Measurements from ENCODE around the gene LPAR3. TPM values are rescaled to one million over a fixed set of nuclear protein-coding genes. Genes with fewer than 3 reads are reported as not detected.

The LPAR3 gene
- total and polyA plus RNA-seq, 7 experiments from 2014 or later: 0.29 to 1.1 (median 0.97) TPM

- H3K9me3 Mint-ChIP-seq: peaks cover 0 to 8% (median 0%) of the 10 kb centered on the region in 11 donors
- no peak for ATAC-seq
- Histone ChIP-seq H3K4me3 (ENCODE audit: low read length) (no peak overlapping the region), H3K36me3 (ENCODE audit: control insufficient read depth in 2 of 3, insufficient read depth in 3 of 3, low read length in 3 of 3) (no peaks in the 10 kb centered on the region), H3K27me3 (ENCODE audit: control insufficient read depth in 2 of 2, insufficient read depth in 2 of 2, low read length in 2 of 2) (no peaks in the 10 kb centered on the region), H3K4me1 (ENCODE audit: control insufficient read depth in 2 of 2, insufficient read depth in 2 of 2, low read length in 2 of 2) (peaks cover 5 to 10% of the 10 kb centered on the region in 2 donors), H3K9me3 (ENCODE audit: control insufficient read depth in 2 of 3, low read length in 3 of 3) (no peaks in the 10 kb centered on the region), H3K27ac (ENCODE audit: low read depth, low read length) (no peak overlapping the region)
- no peak for DNase-seq
- H3K4me1 Mint-ChIP-seq: peaks cover 4 to 19% (median 12%) of the 10 kb centered on the region in 7 donors
- CTCF ChIA-PET: no interaction called here
- peak overlapping the region in 1 of 9 donors; percentile 28 for H3K27ac Mint-ChIP-seq
- peaks cover 0 to 31% (median 0%) of the 10 kb centered on the region in 5 donors for H3K27me3 Mint-ChIP-seq
- POLR2A ChIA-PET: no interaction called here
- intact Hi-C loops (cut with micrococcal nuclease): loop anchor here in 1 of 2 donors (5.0 kb wide), 1 partner anchor 50 kb away; the partner anchor contains the start of gene LPAR3
- H3K36me3 Mint-ChIP-seq: peaks cover 0 to 5% (median 0%) of the 10 kb centered on the region in 5 donors
- H3K4me3 Mint-ChIP-seq: no peak overlapping the region
These were observed 50.2 kb downstream of the LPAR3 start for GRCh38 chr1:84842748-84843231.

- no peaks in the 10 kb centered on the region for H3K36me3 ChIP-seq (ENCODE audit: control insufficient read depth in 2 of 3, insufficient read depth in 3 of 3, low read length in 3 of 3)
- Mint-ChIP-seq H3K4me3 (no peak overlapping the region), H3K27ac (no peak overlapping the region), H3K36me3 (peaks cover 0 to 5% (median 0%) of the 10 kb centered on the region in 5 donors), H3K27me3 (peaks cover 0 to 31% (median 0%) of the 10 kb centered on the region in 5 donors), H3K4me1 (peaks cover 2 to 13% (median 5%) of the 10 kb centered on the region in 7 donors), H3K9me3 (peaks cover 0 to 8% (median 0%) of the 10 kb centered on the region in 11 donors)
- no peak for DNase-seq
- ChIA-PET POLR2A (no interaction called here), CTCF (no interaction called here)
- no peak overlapping the region for H3K27ac ChIP-seq (ENCODE audit: low read depth, low read length)
- H3K4me1 ChIP-seq (ENCODE audit: control insufficient read depth in 2 of 2, insufficient read depth in 2 of 2, low read length in 2 of 2): peaks cover 0 to 2% of the 10 kb centered on the region in 2 donors
- no peak for ATAC-seq
- H3K4me3 ChIP-seq (ENCODE audit: low read length): no peak overlapping the region
- H3K27me3 ChIP-seq (ENCODE audit: control insufficient read depth in 2 of 2, insufficient read depth in 2 of 2, low read length in 2 of 2): no peaks in the 10 kb centered on the region
- intact Hi-C loops (cut with micrococcal nuclease): loop anchor here in 1 of 2 donors (5.0 kb wide), 1 partner anchor 50 kb away; the partner anchor contains the start of gene LPAR3
- no peaks in the 10 kb centered on the region for H3K9me3 ChIP-seq (ENCODE audit: control insufficient read depth in 2 of 3, low read length in 3 of 3)
These were observed 51.0 kb downstream of the LPAR3 start for GRCh38 chr1:84841971-84842370.

GRCh38 chr1:84840346-84840745 lies 52.7 kb downstream of the LPAR3 start:
- intact Hi-C loops (cut with micrococcal nuclease): loop anchor here in 1 of 2 donors (5.0 kb wide), 1 partner anchor 52 kb away; the partner anchor contains the start of gene LPAR3
- no peaks in the 10 kb centered on the region for H3K4me1 ChIP-seq (ENCODE audit: control insufficient read depth in 2 of 2, insufficient read depth in 2 of 2, low read length in 2 of 2)
- Mint-ChIP-seq H3K4me1 (peaks cover 0 to 12% (median 3%) of the 10 kb centered on the region in 7 donors), H3K27ac (no peak overlapping the region), H3K9me3 (peaks cover 0 to 8% (median 0%) of the 10 kb centered on the region in 11 donors), H3K27me3 (peaks cover 0 to 26% (median 0%) of the 10 kb centered on the region in 5 donors), H3K4me3 (no peak overlapping the region), H3K36me3 (peaks cover 0 to 5% (median 0%) of the 10 kb centered on the region in 5 donors)
- ChIA-PET CTCF (no interaction called here), POLR2A (no interaction called here)
- no peak overlapping the region for H3K27ac ChIP-seq (ENCODE audit: low read depth, low read length)
- H3K27me3 ChIP-seq (ENCODE audit: control insufficient read depth in 2 of 2, insufficient read depth in 2 of 2, low read length in 2 of 2): no peaks in the 10 kb centered on the region
- no peak for DNase-seq
- no peak for ATAC-seq
- no peaks in the 10 kb centered on the region for H3K36me3 ChIP-seq (ENCODE audit: control insufficient read depth in 2 of 3, insufficient read depth in 3 of 3, low read length in 3 of 3)
- no peak overlapping the region for H3K4me3 ChIP-seq (ENCODE audit: low read length)
- no peaks in the 10 kb centered on the region for H3K9me3 ChIP-seq (ENCODE audit: control insufficient read depth in 2 of 3, low read length in 3 of 3)

GRCh38 chr1:84839544-84839943 lies 53.5 kb downstream of the LPAR3 start:
- no peaks in the 10 kb centered on the region for H3K36me3 ChIP-seq (ENCODE audit: control insufficient read depth in 2 of 3, insufficient read depth in 3 of 3, low read length in 3 of 3)
- intact Hi-C loops (cut with micrococcal nuclease): no loop called here

GRCh38 chr1:84836145-84836544 lies 56.9 kb downstream of the LPAR3 start:
- no peak overlapping the region for H3K4me3 Mint-ChIP-seq
- peaks cover 0 to 7% (median 0%) of the 10 kb centered on the region in 7 donors for H3K4me1 Mint-ChIP-seq
- no peak overlapping the region for H3K27ac ChIP-seq (ENCODE audit: low read depth, low read length)
- peaks cover 0 to 8% (median 0%) of the 10 kb centered on the region in 11 donors for H3K9me3 Mint-ChIP-seq
- DNase-seq: no peak
- CTCF ChIA-PET: interaction anchor here (0.7 kb wide), 1 partner anchor 58 kb away, joined by 4 read pairs; no protein-coding TSS in a partner anchor
- no peaks in the 10 kb centered on the region for H3K4me1 ChIP-seq (ENCODE audit: control insufficient read depth in 2 of 2, insufficient read depth in 2 of 2, low read length in 2 of 2)
- H3K27me3 ChIP-seq (ENCODE audit: control insufficient read depth in 2 of 2, insufficient read depth in 2 of 2, low read length in 2 of 2): no peaks in the 10 kb centered on the region
- H3K36me3 Mint-ChIP-seq: peaks cover 0 to 3% (median 0%) of the 10 kb centered on the region in 5 donors
- intact Hi-C loops (cut with micrococcal nuclease): no loop called here
- H3K9me3 ChIP-seq (ENCODE audit: control insufficient read depth in 2 of 3, low read length in 3 of 3): no peaks in the 10 kb centered on the region
- H3K27ac Mint-ChIP-seq: no peak overlapping the region
- ATAC-seq: no peak
- H3K36me3 ChIP-seq (ENCODE audit: control insufficient read depth in 2 of 3, insufficient read depth in 3 of 3, low read length in 3 of 3): no peaks in the 10 kb centered on the region
- H3K4me3 ChIP-seq (ENCODE audit: low read length): no peak overlapping the region
- POLR2A ChIA-PET: no interaction called here
- H3K27me3 Mint-ChIP-seq: peaks cover 0 to 11% (median 0%) of the 10 kb centered on the region in 5 donors

More at GRCh38 chr1:84839544-84839943, 53.5 kb downstream of the LPAR3 start:
- Mint-ChIP-seq H3K27me3 (peaks cover 0 to 23% (median 0%) of the 10 kb centered on the region in 5 donors), H3K27ac (no peak overlapping the region), H3K4me1 (peaks cover 0 to 15% (median 4%) of the 10 kb centered on the region in 7 donors), H3K36me3 (peaks cover 0 to 5% (median 0%) of the 10 kb centered on the region in 5 donors), H3K4me3 (no peak overlapping the region), H3K9me3 (peaks cover 0 to 8% (median 0%) of the 10 kb centered on the region in 11 donors)
- Histone ChIP-seq H3K9me3 (ENCODE audit: control insufficient read depth in 2 of 3, low read length in 3 of 3) (no peaks in the 10 kb centered on the region), H3K4me1 (ENCODE audit: control insufficient read depth in 2 of 2, insufficient read depth in 2 of 2, low read length in 2 of 2) (no peaks in the 10 kb centered on the region), H3K27ac (ENCODE audit: low read depth, low read length) (no peak overlapping the region), H3K27me3 (ENCODE audit: control insufficient read depth in 2 of 2, insufficient read depth in 2 of 2, low read length in 2 of 2) (no peaks in the 10 kb centered on the region), H3K4me3 (ENCODE audit: low read length) (no peak overlapping the region)
- ChIA-PET POLR2A (no interaction called here), CTCF (no interaction called here)
- DNase-seq: no peak
- no peak for ATAC-seq

GRCh38 chr1:84835169-84835568 lies 57.8 kb downstream of the LPAR3 start:
- H3K36me3 ChIP-seq (ENCODE audit: control insufficient read depth in 2 of 3, insufficient read depth in 3 of 3, low read length in 3 of 3): no peaks in the 10 kb centered on the region
- H3K9me3 Mint-ChIP-seq: peaks cover 0 to 8% (median 0%) of the 10 kb centered on the region in 11 donors
- peaks cover 0 to 3% (median 0%) of the 10 kb centered on the region in 5 donors for H3K36me3 Mint-ChIP-seq
- ATAC-seq: no peak
- CTCF ChIA-PET: no interaction called here
- no peaks in the 10 kb centered on the region for H3K27me3 ChIP-seq (ENCODE audit: control insufficient read depth in 2 of 2, insufficient read depth in 2 of 2, low read length in 2 of 2)
- POLR2A ChIA-PET: no interaction called here
- H3K27ac ChIP-seq (ENCODE audit: low read depth, low read length): no peak overlapping the region
- no peaks in the 10 kb centered on the region for H3K9me3 ChIP-seq (ENCODE audit: control insufficient read depth in 2 of 3, low read length in 3 of 3)
- H3K4me1 Mint-ChIP-seq: peaks cover 0 to 4% (median 0%) of the 10 kb centered on the region in 7 donors
- no peak for DNase-seq
- no peaks in the 10 kb centered on the region for H3K4me1 ChIP-seq (ENCODE audit: control insufficient read depth in 2 of 2, insufficient read depth in 2 of 2, low read length in 2 of 2)
- intact Hi-C loops (cut with micrococcal nuclease): no loop called here
- H3K27me3 Mint-ChIP-seq: peaks cover 0 to 13% (median 0%) of the 10 kb centered on the region in 5 donors
- no peak overlapping the region for H3K4me3 Mint-ChIP-seq
- H3K4me3 ChIP-seq (ENCODE audit: low read length): no peak overlapping the region
- peak overlapping the region in 2 of 9 donors; percentile 14 to 31 for H3K27ac Mint-ChIP-seq
